Brain microvascular endothelial cell (primary cell): ENCODE measurements around the gene NDUFV1.
"Not testable (repeated sequence)": the region's sequence is repeated elsewhere in the genome, so short reads cannot be mapped to it uniquely, and the experiment has no call there.

ENCODE experiments used
- DNase-seq: peaks from one replicate; pipeline ENCODE4 v3.0.0-alpha.2; 2020
- H3K27ac ChIP-seq: fragments of 250-450 bp; sonication (Bioruptor Pico); 2 replicates; pipeline ENCODE4 v1.5.1; 2020; ENCODE audit warnings: mild to moderate bottlenecking, moderate library complexity
- H3K27me3 ChIP-seq: fragments of 250-450 bp; sonication (Bioruptor Pico); replicated peaks from 2 replicates; pipeline ENCODE4 v1.5.1; 2020; ENCODE audit warnings: mild to moderate bottlenecking
- H3K36me3 ChIP-seq: fragments of 250-450 bp; sonication (Bioruptor Pico); replicated peaks from 2 replicates; pipeline ENCODE4 v1.5.1; 2020; ENCODE audit warnings: mild to moderate bottlenecking
- H3K4me3 ChIP-seq: 2 replicates; pipeline ENCODE4 v1.5.1; 2011; ENCODE audit warnings: low read depth, mild to moderate bottlenecking, control low read depth, low read length, moderate library complexity
- in situ Hi-C: cut with HindIII; loops from 2 replicates; pipeline ENCODE4 v1.10.0; 2017; ENCODE audit warnings: low sequenced_read_pairs, low pct_ligation_motif_present
- TF ChIP-seq, protein P1 (sequence below): IDR thresholded peaks from 2 replicates; pipeline ENCODE4 v1.5.1; 2011; ENCODE audit warnings: low read depth, mild to moderate bottlenecking, moderate library complexity, low read length, control low read depth, inconsistent platforms; ENCODE audit errors: missing control alignments

Gene NDUFV1

DNA sequence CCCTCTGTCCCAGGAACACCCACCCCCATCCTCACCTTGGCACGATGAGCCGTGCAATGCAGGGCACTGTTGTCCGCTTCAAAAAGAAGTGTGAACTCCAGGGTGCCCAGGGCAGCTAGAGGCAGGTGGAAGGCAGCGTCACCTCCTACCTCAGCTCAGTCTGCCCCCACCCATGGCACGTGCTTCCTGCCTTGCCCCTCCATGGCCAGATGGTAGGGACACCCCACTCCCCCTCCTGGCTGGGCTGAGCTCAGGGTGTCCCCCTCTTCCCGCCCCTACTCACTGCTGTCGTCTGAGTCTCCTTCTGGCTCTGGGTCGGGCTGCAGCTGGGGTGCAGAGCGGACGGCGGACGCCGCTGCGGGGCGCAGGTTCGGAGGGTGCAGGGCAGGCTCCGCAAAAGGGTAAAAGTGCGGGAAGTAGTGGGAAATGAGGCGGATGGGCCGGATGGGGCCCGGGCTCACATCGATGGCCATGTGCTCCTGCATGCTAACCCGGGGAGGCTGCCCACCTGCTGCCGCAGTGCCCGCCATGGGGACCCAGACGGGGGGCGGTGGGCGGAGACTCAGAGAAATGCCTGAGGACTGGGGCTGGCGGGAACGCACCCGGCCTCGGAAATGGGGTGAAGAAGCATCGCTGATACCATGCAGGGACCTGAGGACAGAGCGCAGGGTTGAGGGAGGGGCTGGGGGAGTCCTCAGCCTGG lies 9.1 kb downstream of the NDUFV1 start:
- Histone ChIP-seq H3K27ac (no peak overlapping the region), H3K36me3 (peaks cover 2% of the 10 kb centered on the region), H3K4me3 (no peak overlapping the region), H3K27me3 (peaks cover 15% of the 10 kb centered on the region)
- TF ChIP-seq, protein P1, sequence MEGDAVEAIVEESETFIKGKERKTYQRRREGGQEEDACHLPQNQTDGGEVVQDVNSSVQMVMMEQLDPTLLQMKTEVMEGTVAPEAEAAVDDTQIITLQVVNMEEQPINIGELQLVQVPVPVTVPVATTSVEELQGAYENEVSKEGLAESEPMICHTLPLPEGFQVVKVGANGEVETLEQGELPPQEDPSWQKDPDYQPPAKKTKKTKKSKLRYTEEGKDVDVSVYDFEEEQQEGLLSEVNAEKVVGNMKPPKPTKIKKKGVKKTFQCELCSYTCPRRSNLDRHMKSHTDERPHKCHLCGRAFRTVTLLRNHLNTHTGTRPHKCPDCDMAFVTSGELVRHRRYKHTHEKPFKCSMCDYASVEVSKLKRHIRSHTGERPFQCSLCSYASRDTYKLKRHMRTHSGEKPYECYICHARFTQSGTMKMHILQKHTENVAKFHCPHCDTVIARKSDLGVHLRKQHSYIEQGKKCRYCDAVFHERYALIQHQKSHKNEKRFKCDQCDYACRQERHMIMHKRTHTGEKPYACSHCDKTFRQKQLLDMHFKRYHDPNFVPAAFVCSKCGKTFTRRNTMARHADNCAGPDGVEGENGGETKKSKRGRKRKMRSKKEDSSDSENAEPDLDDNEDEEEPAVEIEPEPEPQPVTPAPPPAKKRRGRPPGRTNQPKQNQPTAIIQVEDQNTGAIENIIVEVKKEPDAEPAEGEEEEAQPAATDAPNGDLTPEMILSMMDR: no peak
- in situ Hi-C loops: no loop called here
- no peak for DNase-seq

DNA sequence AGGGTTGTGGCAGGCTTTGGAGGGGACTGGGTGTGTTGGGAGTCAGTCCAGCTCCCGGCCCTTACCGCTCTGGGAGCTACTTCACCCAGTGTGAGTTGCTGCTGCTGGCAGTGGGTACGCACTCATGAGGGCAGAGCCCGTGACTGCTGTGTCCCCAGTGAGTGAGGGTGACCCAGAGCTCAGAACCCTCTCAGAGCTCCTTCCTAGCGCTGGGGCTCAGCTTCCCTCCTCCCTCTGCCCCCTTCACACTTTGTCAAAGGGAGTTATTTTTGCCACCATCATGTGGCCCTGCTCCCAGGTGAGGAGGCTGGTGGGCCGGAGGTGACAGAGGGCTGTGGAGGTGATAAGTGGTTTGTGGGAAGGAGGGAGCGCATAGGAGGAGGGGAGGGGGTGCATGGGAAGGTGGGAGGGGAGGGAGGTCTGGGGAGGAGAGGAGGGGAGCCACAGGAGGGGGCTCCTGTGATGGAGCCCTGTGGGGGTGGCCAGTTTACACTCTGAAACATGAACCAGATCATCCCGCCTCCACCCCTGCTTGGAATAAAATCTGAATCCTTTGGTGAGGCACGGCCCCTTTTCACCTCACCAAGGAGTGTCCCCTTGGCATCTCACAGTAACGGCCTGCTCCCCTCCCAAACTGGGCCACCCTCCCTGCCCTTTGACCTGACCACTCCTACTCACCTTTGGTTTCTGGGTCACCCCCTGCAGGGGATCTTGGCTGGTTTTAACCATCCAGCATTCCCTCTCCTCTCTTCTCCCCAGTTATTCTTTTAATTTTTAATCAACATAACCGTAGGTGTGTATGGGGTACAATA lies 9.9 kb downstream of the NDUFV1 start:
- H3K27ac ChIP-seq: no peak overlapping the region
- no peak overlapping the region for H3K4me3 ChIP-seq
- in situ Hi-C loops: no loop called here
- no peaks in the 10 kb centered on the region for H3K36me3 ChIP-seq
- TF ChIP-seq, protein P1: no peak
- no peak for DNase-seq
- peaks cover 15% of the 10 kb centered on the region for H3K27me3 ChIP-seq

DNA sequence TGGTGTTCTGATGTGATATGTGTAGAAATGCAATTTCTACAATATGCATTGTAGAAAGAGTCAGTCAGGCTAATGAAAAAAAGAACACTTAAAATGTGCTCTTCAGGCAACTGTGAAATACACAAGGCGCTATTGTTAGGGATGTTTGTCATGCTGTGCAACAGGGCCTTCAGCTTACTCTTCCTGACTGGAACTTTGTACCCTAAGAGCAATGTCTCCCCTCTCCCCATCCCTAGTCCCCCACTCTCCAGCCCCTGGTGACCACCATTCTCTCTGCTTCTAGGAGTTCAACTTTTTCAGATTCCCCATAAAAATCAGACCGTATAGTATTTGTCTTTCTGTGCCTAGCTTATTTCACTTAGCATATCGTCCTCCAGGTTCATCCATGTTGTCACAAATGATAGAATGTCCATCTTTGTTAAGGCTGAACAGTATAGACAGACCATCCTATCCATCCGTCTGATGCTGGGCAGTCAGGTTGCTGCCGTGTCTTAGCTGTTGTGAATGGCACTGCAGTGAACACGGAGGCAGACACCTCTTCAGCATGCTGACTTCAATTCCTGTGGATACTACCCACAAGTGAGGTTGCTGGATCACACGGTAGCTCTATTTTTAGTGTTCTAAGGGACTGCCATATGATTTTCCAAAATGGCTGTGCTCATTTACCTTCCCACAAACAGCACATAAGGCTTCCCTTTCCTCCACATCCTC lies 10.7 kb downstream of the NDUFV1 start:
- TF ChIP-seq, protein P1: no peak
- no peak for DNase-seq
- Histone ChIP-seq H3K27ac (no peak overlapping the region), H3K36me3 (no peaks in the 10 kb centered on the region), H3K27me3 (peaks cover 15% of the 10 kb centered on the region), H3K4me3 (no peak overlapping the region)
- in situ Hi-C loops: no loop called here

DNA sequence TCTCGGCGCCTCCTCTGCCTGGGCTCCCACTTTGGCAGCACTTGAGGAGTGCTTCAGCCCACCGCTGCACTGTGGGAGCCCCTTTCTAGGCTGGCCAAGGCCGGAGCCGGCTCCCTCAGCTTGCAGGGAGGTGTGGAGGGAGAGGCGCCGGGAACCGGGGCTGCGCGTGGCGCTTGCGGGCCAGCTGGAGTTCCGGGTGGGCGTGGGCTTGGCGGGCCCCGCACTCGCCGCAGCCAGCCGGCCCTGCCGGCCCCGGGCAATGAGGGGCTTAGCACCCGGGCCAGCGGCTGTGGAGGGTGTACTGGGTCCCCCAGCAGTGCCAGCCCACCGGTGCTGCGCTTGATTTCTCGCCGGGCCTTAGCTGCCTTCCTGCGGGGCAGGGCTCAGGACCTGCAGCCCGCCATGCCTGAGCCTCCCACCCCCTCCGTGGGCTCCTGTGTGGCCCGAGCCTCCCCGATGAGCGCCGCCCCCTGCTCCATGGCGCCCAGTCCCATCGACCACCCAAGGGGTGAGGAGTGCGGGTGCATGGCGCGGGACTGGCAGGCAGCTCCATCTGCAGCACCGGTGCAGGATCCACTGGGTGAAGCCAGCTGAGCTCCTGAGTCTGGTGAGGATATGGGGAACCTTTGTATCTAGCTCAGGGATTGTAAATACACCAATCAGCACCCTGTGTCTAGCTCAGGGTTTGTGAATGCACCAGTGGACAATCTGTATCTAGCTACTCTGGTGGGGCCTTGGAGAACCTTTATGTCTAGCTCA lies 12.3 kb downstream of the NDUFV1 start:
- DNase-seq, in situ Hi-C loops, H3K27ac ChIP-seq, H3K36me3 ChIP-seq, H3K4me3 ChIP-seq: not testable (repeated sequence)
- peaks cover 15% of the 10 kb centered on the region for H3K27me3 ChIP-seq

DNA sequence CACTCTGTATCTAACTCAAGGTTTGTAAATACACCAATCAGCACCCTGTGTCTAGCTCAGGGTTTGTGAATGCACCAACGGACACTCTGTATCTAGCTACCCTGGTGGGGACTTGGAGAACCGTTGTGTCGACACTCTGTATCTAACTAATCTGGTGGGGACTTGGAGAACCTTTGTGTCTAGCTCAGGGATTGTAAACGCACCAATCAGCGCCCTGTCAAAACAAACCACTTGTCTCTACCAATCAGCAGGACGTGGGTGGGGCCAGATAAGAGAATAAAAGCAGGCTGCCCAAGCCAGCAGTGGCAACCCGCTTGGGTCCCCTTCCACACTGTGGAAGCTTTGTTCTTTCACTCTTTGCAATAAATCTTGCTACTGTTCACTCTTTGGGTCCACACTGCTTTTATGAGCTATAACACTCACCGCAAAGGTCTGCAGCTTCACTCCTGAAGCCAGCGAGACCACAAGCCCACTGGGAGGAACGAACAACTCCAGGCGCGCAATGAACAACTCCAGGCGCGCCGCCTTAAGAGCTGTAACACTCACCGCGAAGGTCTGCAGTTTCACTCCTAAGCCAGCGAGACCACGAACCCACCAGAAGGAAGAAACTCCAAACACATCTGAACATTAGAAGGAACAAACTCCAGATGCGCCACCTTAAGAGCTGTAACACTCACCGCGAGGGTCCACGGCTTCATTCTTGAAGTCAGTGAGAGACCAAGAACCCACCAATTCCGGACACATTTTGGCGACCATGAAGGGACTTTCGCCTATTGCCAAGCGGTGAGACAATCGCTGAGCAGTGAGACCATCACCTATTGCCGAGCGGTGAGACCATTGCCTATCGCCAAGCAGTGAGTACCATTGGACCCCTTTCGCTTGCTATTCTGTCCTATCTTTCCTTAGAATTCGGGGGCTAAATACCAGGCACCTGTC lies 13.2 kb downstream of the NDUFV1 start:
- in situ Hi-C loops, H3K27ac ChIP-seq: not testable (repeated sequence)

DNA sequence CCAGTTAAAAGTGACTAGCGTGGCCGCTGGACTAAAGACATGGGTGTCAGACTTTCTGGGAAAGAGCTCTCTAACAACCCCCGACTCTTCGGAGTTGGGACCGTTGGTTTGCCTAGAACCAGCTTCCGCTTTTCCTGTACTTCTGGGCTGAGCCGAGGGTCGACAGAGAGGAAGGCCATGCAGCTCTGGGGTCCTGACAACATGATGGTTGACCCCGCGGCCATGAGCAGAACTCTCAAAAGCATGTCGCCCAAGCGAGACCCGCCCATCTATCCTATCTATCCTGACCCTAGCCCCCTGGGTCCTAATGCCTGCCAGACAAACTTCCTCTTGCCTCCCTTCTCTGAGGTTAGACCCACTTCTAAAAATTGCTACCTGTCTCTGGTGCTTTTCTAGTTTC lies 13.9 kb downstream of the NDUFV1 start:
- H3K27ac ChIP-seq, DNase-seq, H3K36me3 ChIP-seq, H3K4me3 ChIP-seq, in situ Hi-C loops: not testable (repeated sequence)
- peaks cover 13% of the 10 kb centered on the region for H3K27me3 ChIP-seq

More for the DNA sequence above, 13.2 kb downstream of the NDUFV1 start:
- not testable (repeated sequence) for DNase-seq, H3K4me3 ChIP-seq, H3K36me3 ChIP-seq
- peaks cover 15% of the 10 kb centered on the region for H3K27me3 ChIP-seq

DNA sequence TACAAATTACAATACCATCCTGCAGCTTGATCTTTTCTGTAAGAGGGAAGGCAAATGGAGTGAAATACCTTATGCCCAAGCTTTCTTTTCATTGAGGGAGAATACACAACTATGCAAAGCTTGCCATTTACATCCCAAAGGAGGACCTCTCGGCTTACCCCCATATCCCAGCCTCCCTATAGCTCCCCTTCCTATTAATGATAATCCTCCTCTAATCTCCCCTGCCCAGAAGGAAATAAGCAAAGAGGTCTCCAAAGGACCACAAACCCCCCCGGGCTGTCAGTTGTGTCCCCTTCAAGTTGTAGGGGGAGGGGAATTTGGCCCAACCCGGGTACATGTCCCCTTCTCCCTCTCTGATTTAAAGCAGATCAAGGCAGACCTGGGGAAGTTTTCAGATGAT lies 15.2 kb downstream of the NDUFV1 start:
- H3K27me3 ChIP-seq, DNase-seq, H3K27ac ChIP-seq, H3K4me3 ChIP-seq, H3K36me3 ChIP-seq, in situ Hi-C loops: not testable (repeated sequence)

DNA sequence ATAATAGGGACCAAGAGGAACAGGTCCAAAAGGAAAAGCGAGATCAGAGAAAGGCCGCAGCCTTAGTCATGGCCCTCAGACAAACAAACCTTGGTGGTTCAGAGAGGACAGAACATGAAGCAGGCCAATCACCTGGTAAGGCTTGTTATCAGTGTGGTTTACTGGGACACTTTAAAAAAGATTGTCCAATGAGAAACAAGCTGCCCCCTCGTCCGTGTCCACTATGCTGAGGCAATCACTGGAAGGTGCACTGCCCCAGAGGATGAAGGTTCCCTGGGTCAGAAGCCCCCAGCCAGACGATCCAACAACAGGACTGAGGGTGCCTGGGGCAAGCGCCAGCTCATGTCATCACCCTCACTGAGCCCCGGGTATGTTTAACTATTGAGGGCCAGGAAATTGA lies 16.2 kb downstream of the NDUFV1 start:
- H3K4me3 ChIP-seq, H3K27me3 ChIP-seq, DNase-seq, H3K36me3 ChIP-seq, H3K27ac ChIP-seq, in situ Hi-C loops: not testable (repeated sequence)

DNA sequence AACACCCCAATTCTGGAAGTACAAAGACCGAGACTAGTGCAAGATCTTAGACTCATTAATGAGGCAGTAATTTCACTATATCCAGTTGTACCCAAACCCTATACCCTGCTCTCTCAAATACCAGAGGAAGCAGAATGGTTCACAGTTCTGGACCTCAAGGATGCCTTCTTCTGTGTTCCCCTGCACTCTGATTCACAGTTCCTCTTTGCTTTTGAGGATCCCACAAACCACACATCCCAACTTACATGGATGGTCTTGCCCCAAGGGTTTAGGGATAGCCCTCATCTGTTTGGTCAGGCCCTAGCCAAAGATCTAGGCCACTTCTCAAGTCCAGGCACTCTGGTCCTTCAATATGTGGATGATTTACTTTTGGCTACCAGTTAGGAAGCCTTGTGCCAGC lies 17.1 kb downstream of the NDUFV1 start:
- DNase-seq, H3K27ac ChIP-seq, H3K36me3 ChIP-seq, in situ Hi-C loops, H3K27me3 ChIP-seq, H3K4me3 ChIP-seq: not testable (repeated sequence)
